IMR-90 (cell line): ENCODE measurements around the gene C5orf63. TPM values are rescaled to one million over a fixed set of nuclear protein-coding genes. Genes with fewer than 3 reads are reported as not detected.
"Not testable (repeated sequence)": the region's sequence is repeated elsewhere in the genome, so short reads cannot be mapped to it uniquely, and the experiment has no call there.

Source experiments
- ATAC-seq: fragments of 200-7000 bp; cut with Tn5 transposase; 2 replicates; pipeline ENCODE4 v1.9.1; 2020; ENCODE audit warnings: low read depth, mild to moderate bottlenecking, moderate library complexity
- BruUV-seq: library from RNA; stranded (reverse); fragments of 400-500 nt; replicated peaks from 2 replicates; lab custom pipeline; 2021; lab: Mats Ljungman, UMichigan
- CTCF ChIA-PET: fragments of 300-600 bp; formaldehyde crosslinking; extraction: SDS; loops from one replicate; lab custom pipeline; 2021; ENCODE audit warnings: antibody characterized with exemption; lab: Yijun Ruan, JAX
- POLR2A ChIA-PET: fragments of 300-600 bp; sonication (Branson Sonifier 250); formaldehyde crosslinking; loops from one replicate; lab custom pipeline; 2022; ENCODE audit warnings: antibody characterized with exemption; ENCODE audit not compliant: unreplicated experiment; lab: Charles Lee
- DNase-seq: peaks from one replicate; pipeline ENCODE4 v3.0.0; 2013
- H2AFZ ChIP-seq: replicated peaks from 2 replicates; pipeline ENCODE3; 2013; ENCODE audit warnings: low read length, mild to moderate bottlenecking; ENCODE audit not compliant: poor library complexity
- H2AK5ac ChIP-seq: 2 replicates; pipeline ENCODE4 v1.6.1; 2013; ENCODE audit warnings: low read depth, low read length, inconsistent platforms
- H2AK9ac ChIP-seq: replicated peaks from 2 replicates; pipeline ENCODE3; 2013; ENCODE audit warnings: mild to moderate bottlenecking, low read depth, low read length, moderate library complexity; ENCODE audit not compliant: poor library complexity
- H2BK120ac ChIP-seq: 2 replicates; pipeline ENCODE4 v1.6.1; 2013; ENCODE audit warnings: low read depth, low read length, inconsistent platforms
- H2BK15ac ChIP-seq: 3 replicates; pipeline ENCODE4 v1.6.1; 2013; ENCODE audit warnings: low read depth, low read length, inconsistent platforms
- H2BK20ac ChIP-seq: 2 replicates; pipeline ENCODE4 v1.6.1; 2013; ENCODE audit warnings: low read depth, mild to moderate bottlenecking, inconsistent platforms, low read length, moderate library complexity
- H2BK5ac ChIP-seq: 2 replicates; pipeline ENCODE4 v1.6.1; 2013; ENCODE audit warnings: mild to moderate bottlenecking, low read depth, low read length, inconsistent platforms; ENCODE audit not compliant: poor library complexity, severe bottlenecking
- H3K14ac ChIP-seq: replicated peaks from 2 replicates; pipeline ENCODE4 v1.6.1; 2013; ENCODE audit warnings: low read depth, low read length, inconsistent platforms
- H3K18ac ChIP-seq: 2 replicates; pipeline ENCODE4 v1.6.1; 2013; ENCODE audit warnings: low read depth, low read length, control low read depth
- H3K23ac ChIP-seq: 2 replicates; pipeline ENCODE4 v1.6.1; 2013; ENCODE audit warnings: low read depth, low read length, inconsistent platforms
- H3K27ac ChIP-seq: 2 replicates; pipeline ENCODE4 v1.5.1; 2013; ENCODE audit warnings: mild to moderate bottlenecking, control low read depth, low read length; ENCODE audit not compliant: insufficient read depth
- H3K27me3 ChIP-seq: 2 replicates; pipeline ENCODE4 v1.6.1; 2013; ENCODE audit warnings: low read length; ENCODE audit not compliant: control insufficient read depth, insufficient read depth
- H3K36me3 ChIP-seq: 2 replicates; pipeline ENCODE4 v1.6.1; 2013; ENCODE audit warnings: low read length, mixed read lengths; ENCODE audit not compliant: control insufficient read depth, insufficient read depth
- H3K4ac ChIP-seq: 2 replicates; pipeline ENCODE4 v1.6.1; 2013; ENCODE audit warnings: low read depth, low read length, inconsistent platforms
- H3K4me1 ChIP-seq: 2 replicates; pipeline ENCODE4 v1.6.1; 2013; ENCODE audit warnings: low read length, mixed read lengths; ENCODE audit not compliant: control insufficient read depth, insufficient read depth
- H3K4me2 ChIP-seq: 2 replicates; pipeline ENCODE4 v1.6.1; 2013; ENCODE audit warnings: low read depth, mild to moderate bottlenecking, control low read depth, low read length, moderate library complexity
- H3K4me3 ChIP-seq: 2 replicates; pipeline ENCODE4 v1.5.1; 2013; ENCODE audit warnings: low read depth, mild to moderate bottlenecking, control low read depth, low read length, moderate library complexity; ENCODE audit not compliant: insufficient read depth
- H3K56ac ChIP-seq: 2 replicates; pipeline ENCODE4 v1.6.1; 2013; ENCODE audit warnings: low read length, inconsistent platforms; ENCODE audit not compliant: insufficient read depth; ENCODE audit errors: extremely low read depth
- H3K79me1 ChIP-seq, 2 experiments: 2 replicates each; pipeline ENCODE4 v1.6.1; 2013; ENCODE audit warnings: low read length in 2 of 2, inconsistent platforms in 1 of 2, low read depth in 1 of 2
- H3K9ac ChIP-seq: 2 replicates; pipeline ENCODE4 v1.6.1; 2013; ENCODE audit warnings: low read depth, low read length, control low read depth
- H3K9me1 ChIP-seq: 2 replicates; pipeline ENCODE4 v1.6.1; 2013; ENCODE audit warnings: low read length, inconsistent platforms; ENCODE audit not compliant: insufficient read depth
- H3K9me3 ChIP-seq: 2 replicates; pipeline ENCODE4 v1.6.1; 2013; ENCODE audit warnings: low read length; ENCODE audit not compliant: control insufficient read depth, insufficient read depth
- H4K20me1 ChIP-seq: 2 replicates; pipeline ENCODE4 v1.6.1; 2013; ENCODE audit warnings: low read length, inconsistent platforms; ENCODE audit not compliant: insufficient read depth
- H4K5ac ChIP-seq: 2 replicates; pipeline ENCODE4 v1.6.1; 2013; ENCODE audit warnings: mild to moderate bottlenecking, low read depth, low read length, control low read depth
- H4K8ac ChIP-seq, 2 experiments: 2 replicates each; pipeline ENCODE4 v1.6.1; 2013; ENCODE audit warnings: low read depth in 2 of 2, low read length in 2 of 2, control low read depth in 1 of 2, inconsistent platforms in 1 of 2
- H4K91ac ChIP-seq: 2 replicates; pipeline ENCODE4 v1.6.1; 2013; ENCODE audit warnings: low read depth, low read length, inconsistent platforms; ENCODE audit not compliant: insufficient read depth
- BHLHE40 ChIP-seq: fragments of 150-350 bp; IDR thresholded peaks from 2 replicates; pipeline ENCODE4 v1.6.1; 2016; ENCODE audit warnings: mild to moderate bottlenecking, low read depth, low read length
- CHD1 ChIP-seq: IDR thresholded peaks from 2 replicates; pipeline ENCODE4 v1.6.1; 2012; ENCODE audit warnings: low read depth, low read length, improper control_type of control experiment
- FOS ChIP-seq: fragments of 150-350 bp; IDR thresholded peaks from 2 replicates; pipeline ENCODE4 v1.6.1; 2016; ENCODE audit warnings: low read depth, low read length
- MXI1 ChIP-seq: IDR thresholded peaks from 2 replicates; pipeline ENCODE4 v1.6.1; 2012; ENCODE audit warnings: low read depth, mild to moderate bottlenecking, low read length, moderate library complexity, borderline replicate concordance
- POLR2A ChIP-seq: IDR thresholded peaks from 2 replicates; pipeline ENCODE4 v1.6.1; 2012; ENCODE audit warnings: mild to moderate bottlenecking, low read depth, low read length
- SMC3 ChIP-seq: fragments of 150-350 bp; IDR thresholded peaks from 2 replicates; pipeline ENCODE4 v1.6.1; 2016; ENCODE audit warnings: low read depth, mild to moderate bottlenecking, antibody characterized with exemption, low read length, moderate library complexity
- whole genome bisulfite sequencing, 2 experiments: methylation state at CpG; one replicate each; pipeline versions ENCODE4 v1.1.5 to v1.1.7; 2013; ENCODE audit warnings: missing lambda C conversion rate in 2 of 2; ENCODE audit not compliant: insufficient read length in 1 of 2; ENCODE audit errors: extremely low coverage in 2 of 2; 5-methylcytosine and 5-hydroxymethylcytosine counted together
- dilution Hi-C: fragments of 300-500 bp; cut with HindIII; formaldehyde crosslinking; loops from one replicate; pipeline ENCODE4 v1.14.3; 2018; ENCODE audit warnings: low sequenced_read_pairs; ENCODE audit not compliant: unreplicated experiment
- in situ Hi-C: fragments of 300-500 bp; cut with MboI; formaldehyde crosslinking; loops from 3 replicates; pipeline ENCODE4 v1.14.3; 2019; ENCODE audit warnings: low sequenced_read_pairs, inconsistent platforms, mixed read lengths
- intact Hi-C: fragments of 100-400 bp; cut with micrococcal nuclease; formaldehyde crosslinking; loops from 2 replicates; pipeline ENCODE4 v1.10.0; 2022
- polyA plus RNA-seq, 3 experiments: library from polyadenylated mRNA; depleted of rRNA; stranded (reverse); fragments of >200 nt; gene quantifications; 2 replicates each; pipeline ENCODE4 v1.2.3, GENCODE V29; 2012; ENCODE audit warnings: low replicate concordance in 1 of 3
- total RNA-seq: library from RNA; depleted of rRNA; stranded (reverse); fragments of >200 nt; gene quantifications from 2 replicates; pipeline ENCODE4 v1.2.3, GENCODE V29; 2012

The C5orf63 gene
- total and polyA plus RNA-seq, 2 of the 4 experiments (the other 2 are of a cell fraction): 0.72 to 1.1 TPM

- no TSS peak for BruUV-seq
- no peak overlapping the region for H4K5ac ChIP-seq
- no peak overlapping the region for H4K8ac ChIP-seq
- H3K9ac ChIP-seq: no peak overlapping the region
- H3K18ac ChIP-seq: no peak overlapping the region
- H3K56ac ChIP-seq: no peak overlapping the region
- H3K36me3 ChIP-seq: no peaks in the 10 kb centered on the region
- in situ Hi-C loops (no loop called here), dilution Hi-C loops (no loop called here), intact Hi-C loops (no loop called here)
- no peak overlapping the region for H3K4me3 ChIP-seq
- ATAC-seq: no peak
- no peak overlapping the region for H2BK20ac ChIP-seq
- H3K4me2 ChIP-seq: no peak overlapping the region
- H2BK120ac ChIP-seq: no peak overlapping the region
- WGBS, 2 experiments: no CpG with 5 or more reads among the region's 2 CpGs
- no peak overlapping the region for H2BK5ac ChIP-seq
- ChIA-PET POLR2A (no interaction called here), CTCF (no interaction called here)
- H3K4me1 ChIP-seq: no peaks in the 10 kb centered on the region
- H3K4ac ChIP-seq: no peak overlapping the region
- H2AK9ac ChIP-seq: no peak overlapping the region
- H4K91ac ChIP-seq: no peak overlapping the region
- no peaks in the 10 kb centered on the region; the same call in 1 of the 2 replicates for H3K9me3 ChIP-seq
- H3K27ac ChIP-seq: no peak overlapping the region
- no peaks in the 10 kb centered on the region for H3K79me1 ChIP-seq
- H3K9me1 ChIP-seq: no peaks in the 10 kb centered on the region
- no peak overlapping the region for H2AFZ ChIP-seq
- H2BK15ac ChIP-seq: no peak overlapping the region
- no peak overlapping the region for H2AK5ac ChIP-seq
- H4K20me1 ChIP-seq: no peaks in the 10 kb centered on the region
- no peak for DNase-seq
- H3K23ac ChIP-seq: no peak overlapping the region
- no peak overlapping the region for H3K14ac ChIP-seq
- TF ChIP-seq MXI1: no peak
- TF ChIP-seq CHD1: no peak
- TF ChIP-seq BHLHE40: no peak
- no peak for TF ChIP-seq SMC3
- TF ChIP-seq POLR2A: no peak
- TF ChIP-seq FOS: no peak
- no peaks in the 10 kb centered on the region for H3K27me3 ChIP-seq
These were observed 37.8 kb upstream of the C5orf63 start for GRCh38 chr5:127111112-127111511.

- BruUV-seq, H3K9ac ChIP-seq, H3K4me1 ChIP-seq, H3K9me1 ChIP-seq, H3K14ac ChIP-seq, dilution Hi-C loops, in situ Hi-C loops, ATAC-seq, H3K4me3 ChIP-seq, H4K5ac ChIP-seq, H4K20me1 ChIP-seq, H4K91ac ChIP-seq, H3K23ac ChIP-seq, H3K9me3 ChIP-seq, H2AK5ac ChIP-seq, H3K56ac ChIP-seq, intact Hi-C loops, H2AFZ ChIP-seq, H2BK120ac ChIP-seq, POLR2A ChIA-PET, H3K79me1 ChIP-seq, CTCF ChIA-PET, H2BK15ac ChIP-seq, H3K4ac ChIP-seq, H4K8ac ChIP-seq, H3K27me3 ChIP-seq, H3K4me2 ChIP-seq, H3K27ac ChIP-seq, H2AK9ac ChIP-seq, H3K36me3 ChIP-seq, DNase-seq, H2BK5ac ChIP-seq, H3K18ac ChIP-seq, H2BK20ac ChIP-seq: not testable (repeated sequence)
- 59% methylated on average over 3 of the region's 9 CpGs; no CpG with 5 or more reads in 1 of the 2 experiments for WGBS, 2 experiments
These were observed 35.4 kb upstream of the C5orf63 start for GRCh38 chr5:127108624-127109260.
